ENCODE data around the gene FTO. TPM values are rescaled to one million over a fixed set of nuclear protein-coding genes. Genes with fewer than 3 reads are reported as not detected.

Gene FTO
- polyA plus RNA-seq, 3 donors: 16.8 to 51.0 (median 37.7) TPM

GRCh38 chr16:54040480-54040879 lies 336.5 kb downstream of the FTO start:
- Histone ChIP-seq H3K4me2 (replicated peaks; ENCODE audit: extremely low read depth, low read length, poor library complexity, severe bottlenecking) (no peak overlapping the region), H3K9me3 (replicated peaks in 1 of 2; ENCODE audit: control insufficient read depth in 1 of 2, insufficient read depth in 1 of 2, low read length in 2 of 2) (peaks cover 7 to 12% of the 10 kb centered on the region in 2 donors), H3K4me1 (ENCODE audit: control insufficient read depth in 1 of 2, insufficient read depth in 2 of 2, low read length in 2 of 2) (no peaks in the 10 kb centered on the region), H3K9ac (ENCODE audit: insufficient read depth, low read length, poor library complexity, severe bottlenecking) (no peak overlapping the region), H3K4me3 (replicated peaks in 1 of 3; ENCODE audit: low read depth in 2 of 3, low read length in 3 of 3) (no peak overlapping the region), H3K36me3 (replicated peaks in 1 of 2; ENCODE audit: control insufficient read depth in 1 of 2, insufficient read depth in 2 of 2, low read length in 2 of 2) (no peaks in the 10 kb centered on the region), H2AFZ (ENCODE audit: insufficient read depth, low read depth, low read length, poor library complexity, severe bottlenecking) (no peak overlapping the region), H3K27me3 (ENCODE audit: control insufficient read depth in 2 of 2, insufficient read depth in 2 of 2, low read length in 2 of 2) (no peaks in the 10 kb centered on the region), H3K27ac (ENCODE audit: low read depth in 1 of 2, low read length in 2 of 2) (no peak overlapping the region), H3K79me2 (ENCODE audit: insufficient read depth, low read length) (no peaks in the 10 kb centered on the region), H4K20me1 (ENCODE audit: insufficient read depth, low read length) (no peaks in the 10 kb centered on the region)
- TF ChIP-seq CTCF (IDR thresholded peaks at IDR 0.05): no peak
- peak overlapping the region in 1 of 7 donors; percentile 74 for H3K27ac Mint-ChIP-seq
- 90% methylated on average over 3 of the region's 5 CpGs for WGBS (ENCODE audit: insufficient coverage)
- peaks cover 9 to 20% (median 11%) of the 10 kb centered on the region in 7 donors for H3K9me3 Mint-ChIP-seq
- no peak overlapping the region for H3K4me3 Mint-ChIP-seq
- H3K4me1 Mint-ChIP-seq: no peaks in the 10 kb centered on the region
- intact Hi-C loops (cut with micrococcal nuclease): no loop called here
- H3K27me3 Mint-ChIP-seq (ENCODE audit: low read depth in 3 of 3): no peaks in the 10 kb centered on the region
- DNase-seq: no peak
- peaks cover 2 to 8% of the 10 kb centered on the region in 2 donors for H3K36me3 Mint-ChIP-seq

- Histone ChIP-seq H2AFZ (ENCODE audit: insufficient read depth, low read depth, low read length, poor library complexity, severe bottlenecking) (no peak overlapping the region), H3K4me1 (ENCODE audit: control insufficient read depth in 1 of 2, insufficient read depth in 2 of 2, low read length in 2 of 2) (no peaks in the 10 kb centered on the region), H3K4me3 (replicated peaks in 1 of 3; ENCODE audit: low read depth in 2 of 3, low read length in 3 of 3) (no peak overlapping the region), H4K20me1 (ENCODE audit: insufficient read depth, low read length) (no peaks in the 10 kb centered on the region), H3K4me2 (replicated peaks; ENCODE audit: extremely low read depth, low read length, poor library complexity, severe bottlenecking) (no peak overlapping the region), H3K9ac (ENCODE audit: insufficient read depth, low read length, poor library complexity, severe bottlenecking) (no peak overlapping the region), H3K27ac (ENCODE audit: low read depth in 1 of 2, low read length in 2 of 2) (no peak overlapping the region), H3K27me3 (ENCODE audit: control insufficient read depth in 2 of 2, insufficient read depth in 2 of 2, low read length in 2 of 2) (no peaks in the 10 kb centered on the region), H3K9me3 (replicated peaks in 1 of 2; ENCODE audit: control insufficient read depth in 1 of 2, insufficient read depth in 1 of 2, low read length in 2 of 2) (peaks cover 7 to 12% of the 10 kb centered on the region in 2 donors), H3K36me3 (replicated peaks in 1 of 2; ENCODE audit: control insufficient read depth in 1 of 2, insufficient read depth in 2 of 2, low read length in 2 of 2) (no peaks in the 10 kb centered on the region), H3K79me2 (ENCODE audit: insufficient read depth, low read length) (no peaks in the 10 kb centered on the region)
- Mint-ChIP-seq H3K4me3 (no peak overlapping the region), H3K27ac (no peak overlapping the region), H3K27me3 (ENCODE audit: low read depth in 3 of 3) (no peaks in the 10 kb centered on the region), H3K4me1 (no peaks in the 10 kb centered on the region), H3K36me3 (peaks cover 0 to 8% of the 10 kb centered on the region in 2 donors), H3K9me3 (peaks cover 9 to 20% (median 11%) of the 10 kb centered on the region in 7 donors)
- intact Hi-C loops (cut with micrococcal nuclease): no loop called here
- no peak for DNase-seq
- no CpG with 5 or more reads among the region's 6 CpGs for WGBS (ENCODE audit: insufficient coverage)
- no peak for TF ChIP-seq CTCF (IDR thresholded peaks at IDR 0.05)
Measured at GRCh38 chr16:54040975-54041374, 337.0 kb downstream of the FTO start.

All from CD14-positive monocyte (primary cell).